Measurements from ENCODE around the gene PCDHB9. TPM values are rescaled to one million over a fixed set of nuclear protein-coding genes. Genes with fewer than 3 reads are reported as not detected.

The PCDHB9 gene
- total and polyA plus RNA-seq, 9 of the 15 experiments (the other 6 are each of a cell fraction or from before 2014, with no cell fraction given), result not detected

DNA sequence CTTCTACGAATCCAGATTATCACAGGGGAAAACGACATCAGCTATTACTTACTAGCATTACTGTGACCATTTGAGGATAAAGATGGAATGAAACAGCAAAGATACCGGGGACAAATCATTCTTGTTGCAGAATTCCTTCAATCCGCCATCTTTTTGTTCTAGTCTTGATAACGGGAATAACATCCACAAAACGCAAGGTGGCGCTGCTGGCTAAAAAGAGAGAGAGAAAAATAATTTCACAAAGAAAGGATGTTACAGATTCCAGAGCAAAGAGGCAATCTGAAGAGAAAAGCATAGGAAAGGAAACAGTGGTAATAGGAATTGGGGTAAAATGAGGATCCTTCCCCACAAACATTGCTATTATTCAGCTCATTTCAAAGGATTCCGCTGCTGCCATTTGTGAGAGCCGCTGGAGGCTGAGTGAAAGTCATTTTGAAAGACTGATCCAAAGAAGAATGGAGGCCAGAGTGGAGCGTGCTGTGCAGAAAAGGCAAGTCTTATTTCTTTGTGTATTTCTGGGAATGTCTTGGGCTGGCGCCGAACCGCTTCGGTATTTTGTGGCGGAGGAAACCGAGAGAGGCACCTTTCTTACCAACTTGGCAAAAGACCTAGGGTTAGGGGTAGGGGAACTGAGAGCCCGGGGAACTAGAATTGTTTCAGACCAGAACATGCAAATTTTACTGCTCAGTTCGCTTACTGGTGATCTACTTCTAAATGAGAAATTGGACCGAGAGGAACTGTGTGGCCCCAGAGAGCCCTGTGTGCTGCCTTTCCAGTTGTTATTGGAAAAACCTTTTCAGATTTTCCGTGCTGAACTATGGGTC, 14.4 kb upstream of the PCDHB9 start, which contains the start of gene PCDHB7:
Gene PCDHB7, plus strand, starts transcription at position 264 of the 824 bp plus-strand sequence. Its CDS starts 192 bp downstream, at position 456.
- 0% methylated on average over 20 of the region's 20 CpGs for WGBS (ENCODE audit: insufficient coverage, low coverage, missing lambda C conversion rate)
- intact Hi-C loops (cut with micrococcal nuclease) (no loop called here), in situ Hi-C loops (cut with MboI) (no loop called here)
- 0 out of 2 replicates have a peak within 1 kb of the TSS, but pooled peaks have one; percentile 15 for H2AFZ ChIP-seq (ENCODE audit: low read depth, low read length)
- no peaks in the 10 kb centered on the region for H3K36me3 ChIP-seq (ENCODE audit: control insufficient read depth, insufficient read depth, low read length)
- no peak within 1 kb of the TSS for H3K9ac ChIP-seq (ENCODE audit: insufficient read depth in 1 of 2, low read depth in 2 of 2, low read length in 2 of 2)
- CTCF ChIA-PET (ENCODE audit: low intra/inter-chr PET ratio), result interaction anchor here (0.6 kb wide), 1 partner anchor 32 kb away, joined by 3 read pairs; no protein-coding TSS in a partner anchor
- H3K79me2 ChIP-seq (ENCODE audit: control insufficient read depth, insufficient read depth, low read length), result no peaks in the 10 kb centered on the region
- H3K4me1 ChIP-seq (replicated peaks in 1 of 2; ENCODE audit: control insufficient read depth in 2 of 2, insufficient read depth in 2 of 2, low read length in 2 of 2), result no peaks in the 10 kb centered on the region
- FAIRE-seq (peak; percentile 59), DNase-seq (ENCODE audit: extremely low read depth in 1 of 4, low spot score in 3 of 4) (peak; percentile 20 to 45 (median 30)), ATAC-seq (no peak)
- H3K9me1 ChIP-seq (ENCODE audit: control insufficient read depth, insufficient read depth, low read length), result no peaks in the 10 kb centered on the region
- no peak within 1 kb of the TSS for H3K4me2 ChIP-seq (ENCODE audit: insufficient read depth, low read length)
- BruUV-seq (replicated peaks), result no TSS peak
- peaks cover 3 to 6% of the 10 kb centered on the region in 2 experiments; a peak in 3 of 5 replicates for H3K27me3 ChIP-seq (ENCODE audit: control insufficient read depth in 2 of 2, insufficient read depth in 2 of 2, low read length in 2 of 2)
- H3K27ac ChIP-seq (ENCODE audit: extremely low read depth, low read depth, low read length), result no peak within 1 kb of the TSS
- no peaks in the 10 kb centered on the region for H4K20me1 ChIP-seq (replicated peaks; ENCODE audit: control insufficient read depth, insufficient read depth, low read length)
- POLR2A ChIA-PET, result no interaction called here
- no peak within 1 kb of the TSS for H3K4me3 ChIP-seq
- no peaks in the 10 kb centered on the region for H3K9me3 ChIP-seq (replicated peaks; ENCODE audit: control insufficient read depth, insufficient read depth, low read depth, low read length)
- TF ChIP-seq CHD7 (IDR thresholded peaks at IDR 0.05; ENCODE audit: low read depth, low read length), result no peak
- TF ChIP-seq, protein P1, sequence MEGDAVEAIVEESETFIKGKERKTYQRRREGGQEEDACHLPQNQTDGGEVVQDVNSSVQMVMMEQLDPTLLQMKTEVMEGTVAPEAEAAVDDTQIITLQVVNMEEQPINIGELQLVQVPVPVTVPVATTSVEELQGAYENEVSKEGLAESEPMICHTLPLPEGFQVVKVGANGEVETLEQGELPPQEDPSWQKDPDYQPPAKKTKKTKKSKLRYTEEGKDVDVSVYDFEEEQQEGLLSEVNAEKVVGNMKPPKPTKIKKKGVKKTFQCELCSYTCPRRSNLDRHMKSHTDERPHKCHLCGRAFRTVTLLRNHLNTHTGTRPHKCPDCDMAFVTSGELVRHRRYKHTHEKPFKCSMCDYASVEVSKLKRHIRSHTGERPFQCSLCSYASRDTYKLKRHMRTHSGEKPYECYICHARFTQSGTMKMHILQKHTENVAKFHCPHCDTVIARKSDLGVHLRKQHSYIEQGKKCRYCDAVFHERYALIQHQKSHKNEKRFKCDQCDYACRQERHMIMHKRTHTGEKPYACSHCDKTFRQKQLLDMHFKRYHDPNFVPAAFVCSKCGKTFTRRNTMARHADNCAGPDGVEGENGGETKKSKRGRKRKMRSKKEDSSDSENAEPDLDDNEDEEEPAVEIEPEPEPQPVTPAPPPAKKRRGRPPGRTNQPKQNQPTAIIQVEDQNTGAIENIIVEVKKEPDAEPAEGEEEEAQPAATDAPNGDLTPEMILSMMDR (IDR thresholded peaks at IDR 0.05 in 2 of 3, conservative IDR thresholded peaks at IDR 0.05 in 1 of 3; ENCODE audit: insufficient read depth in 2 of 3, low read depth in 1 of 3, low read length in 3 of 3), result peak; percentile 43 to 68 (median 65); a peak in 5 of 6 replicates
